Measurements from ENCODE around the gene LAMB2.

- peak in 1 of 2 experiments; percentile 39; a peak in 2 of 4 replicates for TF ChIP-seq CTCF (conservative IDR thresholded peaks at IDR 0.05; ENCODE audit: low read depth in 2 of 2)
- TF ChIP-seq, protein P1, sequence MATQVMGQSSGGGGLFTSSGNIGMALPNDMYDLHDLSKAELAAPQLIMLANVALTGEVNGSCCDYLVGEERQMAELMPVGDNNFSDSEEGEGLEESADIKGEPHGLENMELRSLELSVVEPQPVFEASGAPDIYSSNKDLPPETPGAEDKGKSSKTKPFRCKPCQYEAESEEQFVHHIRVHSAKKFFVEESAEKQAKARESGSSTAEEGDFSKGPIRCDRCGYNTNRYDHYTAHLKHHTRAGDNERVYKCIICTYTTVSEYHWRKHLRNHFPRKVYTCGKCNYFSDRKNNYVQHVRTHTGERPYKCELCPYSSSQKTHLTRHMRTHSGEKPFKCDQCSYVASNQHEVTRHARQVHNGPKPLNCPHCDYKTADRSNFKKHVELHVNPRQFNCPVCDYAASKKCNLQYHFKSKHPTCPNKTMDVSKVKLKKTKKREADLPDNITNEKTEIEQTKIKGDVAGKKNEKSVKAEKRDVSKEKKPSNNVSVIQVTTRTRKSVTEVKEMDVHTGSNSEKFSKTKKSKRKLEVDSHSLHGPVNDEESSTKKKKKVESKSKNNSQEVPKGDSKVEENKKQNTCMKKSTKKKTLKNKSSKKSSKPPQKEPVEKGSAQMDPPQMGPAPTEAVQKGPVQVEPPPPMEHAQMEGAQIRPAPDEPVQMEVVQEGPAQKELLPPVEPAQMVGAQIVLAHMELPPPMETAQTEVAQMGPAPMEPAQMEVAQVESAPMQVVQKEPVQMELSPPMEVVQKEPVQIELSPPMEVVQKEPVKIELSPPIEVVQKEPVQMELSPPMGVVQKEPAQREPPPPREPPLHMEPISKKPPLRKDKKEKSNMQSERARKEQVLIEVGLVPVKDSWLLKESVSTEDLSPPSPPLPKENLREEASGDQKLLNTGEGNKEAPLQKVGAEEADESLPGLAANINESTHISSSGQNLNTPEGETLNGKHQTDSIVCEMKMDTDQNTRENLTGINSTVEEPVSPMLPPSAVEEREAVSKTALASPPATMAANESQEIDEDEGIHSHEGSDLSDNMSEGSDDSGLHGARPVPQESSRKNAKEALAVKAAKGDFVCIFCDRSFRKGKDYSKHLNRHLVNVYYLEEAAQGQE (IDR thresholded peaks at IDR 0.05; ENCODE audit: unreplicated experiment), result no peak
Measured at GRCh38 chr3:49124991-49125670, 7.7 kb downstream of the LAMB2 start.
